NCI-H2107 treated with DMSO at 0.1 percent for 48 hours (cell line): ENCODE measurements around the gene PRSS2.

ENCODE experiments used
- DNase-seq: peaks from one replicate; lab custom pipeline; 2025; ENCODE audit not compliant: unreplicated experiment; lab: John Stamatoyannopoulos, UW

The PRSS2 gene

GRCh38 chr7:142822714-142823113 lies 51.9 kb downstream of the PRSS2 start:
- no peak for DNase-seq
